Ovary (tissue), 9 donors: Measurements from ENCODE around the gene KCNIP4. TPM values are rescaled to one million over a fixed set of nuclear protein-coding genes. Genes with fewer than 3 reads are reported as not detected.

Source experiments
- DNase-seq, 5 donors: peaks; one replicate each; pipeline ENCODE4 v3.0.0-alpha.2; 2019 to 2020
- H3K27ac ChIP-seq, 2 donors: fragments of 200-600 bp; one replicate each; pipeline versions ENCODE4 v1.5.1 to v1.8.0; 2019 to 2022
- H3K27me3 ChIP-seq: fragments of 200-600 bp; one replicate; pipeline ENCODE4 v1.8.0; 2022
- H3K36me3 ChIP-seq: fragments of 200-600 bp; sonication (generic); one replicate; pipeline ENCODE4 v1.5.1; 2019
- H3K4me1 ChIP-seq: one replicate; pipeline ENCODE4 v1.8.1; 2013; ENCODE audit warnings: mild to moderate bottlenecking, moderate library complexity; ENCODE audit not compliant: insufficient read depth
- H3K4me3 ChIP-seq: fragments of 200-600 bp; sonication (generic); one replicate; pipeline ENCODE4 v1.5.1; 2017
- H3K9me3 ChIP-seq, 2 donors: fragments of 200-600 bp in 1 of 2; sonication (generic) in 1 of 2; one replicate each; pipeline versions ENCODE4 v1.5.1 to v1.8.1; 2013 to 2019; ENCODE audit warnings: mild to moderate bottlenecking in 1 of 2, moderate library complexity in 1 of 2
- CTCF ChIP-seq, 3 donors: fragments of 450-650 bp in 2 of 3; fragments of 200-600 bp in 1 of 3; IDR thresholded peaks; one replicate each; pipeline versions ENCODE4 v1.5.1 to v1.8.0; 2016 to 2022; ENCODE audit warnings: antibody characterized with exemption in 3 of 3, mild to moderate bottlenecking in 1 of 3
- EP300 ChIP-seq: sonication (generic); formaldehyde crosslinking; IDR thresholded peaks from one replicate; pipeline ENCODE4 v1.6.1; 2017; ENCODE audit warnings: antibody characterized with exemption
- POLR2A ChIP-seq: fragments of 450-650 bp; IDR thresholded peaks from one replicate; pipeline ENCODE4 v1.6.1; 2017; ENCODE audit warnings: antibody characterized with exemption, mild to moderate bottlenecking, moderate library complexity
- WGBS, 3 donors: extraction: QIAGEN DNeasy Blood & Tissue Kit in 1 of 3; methylation state at CpG; one replicate each; pipeline versions ENCODE4 v1.1.5 to v1.1.7; 2013 to 2017; 5-methylcytosine and 5-hydroxymethylcytosine counted together
- intact Hi-C, 4 donors: fragments of 100-400 bp; cut with DNase I; formaldehyde crosslinking; loops; one replicate each; pipeline versions ENCODE4 v1.11.0 to v1.15.1; 2022 to 2023
- polyA plus RNA-seq, 2 donors: library from polyadenylated mRNA; stranded (reverse); fragments of 200-250 nt in 1 of 2; fragments of 350-450 nt in 1 of 2; fragmentation: Illumina TruSeq in 1 of 2; extraction: RNeasy Lipid Tissue Mini Kit (QIAGEN cat#74804) in 1 of 2; gene quantifications; one replicate each; pipeline ENCODE4 v1.2.3, GENCODE V29; 2013 to 2014
- total RNA-seq, 7 donors: library from RNA; depleted of rRNA in 2 of 7; stranded (reverse); fragments of >200 nt in 2 of 7; fragmentation: NEBNext Ultra II Directional in 3 of 7; extraction: Animal tissue kit (Norgen Biotek cat#: 25700) in 3 of 7; gene quantifications; one replicate each; pipeline versions ENCODE4 v1.1.0 to v1.2.4, GENCODE V29; 2016 to 2023
- donor health status: DM: no; HTN: no; CAD: no; lungs with moderate emphysema.
- donor health status: DM: no; HTN: no; CAD: no.
- donor health status: Bipolar disorder and iron deficiency.
- donor health status: DM: yes; HTN: yes; CAD: no.
- donor health status: DM: no; HTN: no; CAD: no.
- donor health status: DM: yes; HTN: yes; CAD: no.

KCNIP4 gene
- total and polyA plus RNA-seq, 9 donors = 0.11 to 3.9 (median 0.93) TPM; not detected in 1

- Histone ChIP-seq H3K4me3 (no peak overlapping the region), H3K9me3 (no peaks in the 10 kb centered on the region), H3K4me1 (no peaks in the 10 kb centered on the region), H3K27ac (no peak overlapping the region), H3K27me3 (no peaks in the 10 kb centered on the region), H3K36me3 (no peaks in the 10 kb centered on the region)
- 87 to 90% (median 89%) methylated on average over 4 of the region's 4 CpGs for WGBS, 3 donors
- no peak for TF ChIP-seq POLR2A
- TF ChIP-seq CTCF (IDR thresholded peaks at IDR 0.05) = no peak
- TF ChIP-seq EP300 = no peak
- no peak for DNase-seq
- intact Hi-C loops = no loop called here
These were observed 562.9 kb downstream of the KCNIP4 start for GRCh38 chr4:21385706-21386105.

GRCh38 chr4:21384609-21385008 lies 564.0 kb downstream of the KCNIP4 start:
- H3K36me3 ChIP-seq = no peaks in the 10 kb centered on the region
- no peak overlapping the region for H3K4me3 ChIP-seq
- H3K27me3 ChIP-seq = no peaks in the 10 kb centered on the region
- H3K9me3 ChIP-seq = no peaks in the 10 kb centered on the region
- intact Hi-C loops = no loop called here
- H3K4me1 ChIP-seq = no peaks in the 10 kb centered on the region
- no peak for DNase-seq
- no peak for TF ChIP-seq CTCF (IDR thresholded peaks at IDR 0.05)
- TF ChIP-seq POLR2A = no peak
- no peak for TF ChIP-seq EP300
- H3K27ac ChIP-seq = no peak overlapping the region
- WGBS, 3 donors = 92 to 96% (median 93%) methylated on average over 3 of the region's 3 CpGs

DNA sequence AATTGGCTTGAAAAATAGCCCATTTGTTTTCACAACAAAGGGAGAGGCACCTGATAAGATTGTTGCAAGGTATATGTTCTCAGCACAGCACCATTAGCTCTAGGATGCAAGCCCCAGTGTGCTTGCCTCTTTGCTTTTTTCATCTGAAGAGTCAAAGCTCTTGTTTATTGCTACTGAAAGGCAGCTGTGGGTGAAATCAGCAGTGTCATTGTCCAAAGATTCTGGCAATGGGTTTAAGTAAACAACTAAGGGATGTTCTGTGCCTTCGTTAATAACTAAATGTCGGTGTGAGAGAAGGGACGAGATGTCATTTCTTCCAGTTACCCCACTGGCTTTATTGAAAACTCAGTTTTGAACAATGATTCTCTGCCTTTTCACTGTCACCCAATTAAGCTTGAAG lies 567.7 kb downstream of the KCNIP4 start:
- TF ChIP-seq EP300 (no peak), POLR2A (no peak), CTCF (IDR thresholded peaks at IDR 0.05) (no peak)
- no peaks in the 10 kb centered on the region for H3K9me3 ChIP-seq
- DNase-seq = no peak
- H3K36me3 ChIP-seq = no peaks in the 10 kb centered on the region
- no peaks in the 10 kb centered on the region for H3K27me3 ChIP-seq
- no peak overlapping the region for H3K27ac ChIP-seq
- H3K4me3 ChIP-seq = no peak overlapping the region
- H3K4me1 ChIP-seq = no peaks in the 10 kb centered on the region
- 85 to 92% (median 88%) methylated on average over 3 of the region's 3 CpGs for WGBS, 3 donors
- intact Hi-C loops = no loop called here

- WGBS, 3 donors = 73 to 86% (median 82%) methylated on average over 2 of the region's 2 CpGs
- Histone ChIP-seq H3K27ac (no peak overlapping the region), H3K4me1 (no peaks in the 10 kb centered on the region), H3K9me3 (no peaks in the 10 kb centered on the region), H3K27me3 (no peaks in the 10 kb centered on the region), H3K36me3 (no peaks in the 10 kb centered on the region), H3K4me3 (no peak overlapping the region)
- no peak for TF ChIP-seq CTCF (IDR thresholded peaks at IDR 0.05)
- no peak for TF ChIP-seq EP300
- no peak for DNase-seq
- intact Hi-C loops = no loop called here
These were observed 571.5 kb downstream of the KCNIP4 start for GRCh38 chr4:21377046-21377445.

DNA sequence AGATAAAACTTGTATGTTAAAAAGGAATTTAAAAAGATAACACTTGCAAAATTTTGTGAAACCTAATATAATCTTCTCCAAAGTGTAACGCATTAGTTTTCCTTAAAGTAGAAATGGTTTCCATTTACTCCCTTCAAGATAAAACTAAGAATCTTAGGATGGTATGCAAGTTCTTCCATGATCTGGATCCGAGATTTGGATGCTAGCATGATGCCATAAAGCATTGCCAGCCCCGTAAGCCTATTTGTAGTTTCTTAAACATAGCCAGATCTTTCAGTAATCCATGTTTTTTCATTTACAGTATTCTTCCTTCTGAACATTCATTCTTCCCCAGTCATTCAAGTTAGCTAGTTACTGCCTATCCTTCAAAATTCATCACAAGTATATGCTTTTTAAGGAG lies 572.4 kb downstream of the KCNIP4 start:
- Histone ChIP-seq H3K4me3 (no peak overlapping the region), H3K27ac (no peak overlapping the region), H3K27me3 (no peaks in the 10 kb centered on the region), H3K36me3 (no peaks in the 10 kb centered on the region), H3K4me1 (no peaks in the 10 kb centered on the region), H3K9me3 (no peaks in the 10 kb centered on the region)
- intact Hi-C loops = no loop called here
- 53 to 66% (median 55%) methylated on average over 3 of the region's 3 CpGs for WGBS, 3 donors
- TF ChIP-seq POLR2A (no peak), CTCF (IDR thresholded peaks at IDR 0.05) (no peak), EP300 (no peak)
- DNase-seq = no peak
